GM12878 (cell line): ENCODE results near the gene PRG3. TPM values are rescaled to one million over a fixed set of nuclear protein-coding genes. Genes with fewer than 3 reads are reported as not detected.

Experiments used
- BMI1 ChIP-seq: fragments of 450-650 bp; IDR thresholded peaks from 2 replicates; pipeline ENCODE4 v1.6.1; 2016; ENCODE audit warnings: mild to moderate bottlenecking, moderate library complexity, borderline replicate concordance
- CREB1 ChIP-seq: IDR thresholded peaks from 2 replicates; pipeline ENCODE4 v1.6.1; 2012; ENCODE audit warnings: low read depth, mild to moderate bottlenecking, inconsistent platforms
- EGR1 ChIP-seq, 2 experiments: IDR thresholded peaks; 1 replicate in 1 of 2; 2 replicates in 1 of 2; pipeline ENCODE4 v1.6.1; 2011 to 2012; ENCODE audit warnings: low read depth in 2 of 2, low read length in 2 of 2, borderline replicate concordance in 1 of 2, mild to moderate bottlenecking in 1 of 2, moderate library complexity in 1 of 2
- EP300 ChIP-seq, 2 experiments: fragments of 150-350 bp in 1 of 2; IDR thresholded peaks; 2 replicates each; pipeline ENCODE4 v1.6.1; 2011 to 2012; ENCODE audit warnings: low read depth in 2 of 2, low read length in 2 of 2, borderline replicate concordance in 1 of 2, improper control_type of control experiment in 1 of 2, inconsistent platforms in 1 of 2; ENCODE audit not compliant: control insufficient read depth in 1 of 2
- FOXK2 ChIP-seq: fragments of 450-650 bp; IDR thresholded peaks from 2 replicates; pipeline ENCODE4 v1.6.1; 2017; ENCODE audit warnings: mild to moderate bottlenecking, moderate library complexity
- HDGF ChIP-seq: fragments of 450-650 bp; IDR thresholded peaks from 2 replicates; pipeline ENCODE4 v1.6.1; 2016; ENCODE audit warnings: antibody characterized with exemption
- IKZF1 ChIP-seq: fragments of 450-650 bp; conservative IDR thresholded peaks from 2 replicates; pipeline ENCODE4 v1.6.1; 2017; ENCODE audit warnings: antibody characterized with exemption, mild to moderate bottlenecking
- IRF3 ChIP-seq: fragments of 450-650 bp; IDR thresholded peaks from 2 replicates; pipeline ENCODE4 v1.6.1; 2014; ENCODE audit warnings: mild to moderate bottlenecking
- KDM1A ChIP-seq: fragments of 200-600 bp; sonication (generic); IDR thresholded peaks from 2 replicates; pipeline ENCODE4 v1.6.1; 2016; ENCODE audit warnings: borderline replicate concordance
- MTA3 ChIP-seq: IDR thresholded peaks from 2 replicates; pipeline ENCODE4 v1.6.1; 2012; ENCODE audit warnings: low read length, inconsistent platforms, borderline replicate concordance
- PRDM15 ChIP-seq: fragments of 450-650 bp; formaldehyde crosslinking; IDR thresholded peaks from 2 replicates; pipeline ENCODE4 v1.4.0; 2020; ENCODE audit warnings: mild to moderate bottlenecking, moderate library complexity
- SRF ChIP-seq, 2 experiments: IDR thresholded peaks; 2 replicates each; pipeline ENCODE4 v1.6.1; 2011; ENCODE audit warnings: low read depth in 2 of 2, low read length in 2 of 2, mild to moderate bottlenecking in 1 of 2, moderate library complexity in 1 of 2
- TCF12 ChIP-seq: IDR thresholded peaks from 2 replicates; pipeline ENCODE4 v1.6.1; 2011; ENCODE audit warnings: low read depth, mild to moderate bottlenecking, low read length
- ZNF622 ChIP-seq: fragments of 450-650 bp; IDR thresholded peaks from 2 replicates; pipeline ENCODE4 v1.6.1; 2017; ENCODE audit warnings: mild to moderate bottlenecking, inconsistent platforms
- polyA plus RNA-seq, 11 experiments: library from polyadenylated mRNA; depleted of rRNA in 4 of 11; unstranded in 6 of 11; stranded (reverse) in 5 of 11; fragments of >200 nt; fragmentation: Nextera tagmentation in 4 of 11; fragmentation: Illumina TruSeq in 1 of 11; extraction: Ambion mirVana in 4 of 11; extraction: Trizol in 1 of 11; gene quantifications; 1 replicate in 1 of 11; 2 replicates in 10 of 11; pipeline versions ENCODE4 v1.2.1 to v1.2.3, GENCODE V29; 2011 to 2016; ENCODE audit warnings: inconsistent platforms in 2 of 11, missing spikeins in 2 of 11, low read depth in 1 of 11
- total RNA-seq, 4 experiments: library from RNA; depleted of rRNA in 3 of 4; stranded (reverse); fragments of >200 nt in 3 of 4; fragmentation: Illumina TruSeq in 1 of 4; extraction: Trizol in 1 of 4; gene quantifications; 2 replicates each; pipeline versions ENCODE4 v1.2.1 to v1.2.3, GENCODE V29; 2013 to 2021
- TF ChIP-seq, protein P1 (sequence below): fragments of 450-650 bp; IDR thresholded peaks from 2 replicates; pipeline ENCODE4 v1.6.1; 2017; ENCODE audit warnings: mild to moderate bottlenecking, moderate library complexity
- TF ChIP-seq, protein P2 (sequence below): fragments of 450-650 bp; IDR thresholded peaks from 2 replicates; pipeline ENCODE4 v1.6.1; 2017; ENCODE audit warnings: mild to moderate bottlenecking, moderate library complexity

PRG3 gene
- total and polyA plus RNA-seq, 10 of the 15 experiments (the other 5 are each of a cell fraction or from before 2014, with no cell fraction given): not detected

- TF ChIP-seq, protein P1, sequence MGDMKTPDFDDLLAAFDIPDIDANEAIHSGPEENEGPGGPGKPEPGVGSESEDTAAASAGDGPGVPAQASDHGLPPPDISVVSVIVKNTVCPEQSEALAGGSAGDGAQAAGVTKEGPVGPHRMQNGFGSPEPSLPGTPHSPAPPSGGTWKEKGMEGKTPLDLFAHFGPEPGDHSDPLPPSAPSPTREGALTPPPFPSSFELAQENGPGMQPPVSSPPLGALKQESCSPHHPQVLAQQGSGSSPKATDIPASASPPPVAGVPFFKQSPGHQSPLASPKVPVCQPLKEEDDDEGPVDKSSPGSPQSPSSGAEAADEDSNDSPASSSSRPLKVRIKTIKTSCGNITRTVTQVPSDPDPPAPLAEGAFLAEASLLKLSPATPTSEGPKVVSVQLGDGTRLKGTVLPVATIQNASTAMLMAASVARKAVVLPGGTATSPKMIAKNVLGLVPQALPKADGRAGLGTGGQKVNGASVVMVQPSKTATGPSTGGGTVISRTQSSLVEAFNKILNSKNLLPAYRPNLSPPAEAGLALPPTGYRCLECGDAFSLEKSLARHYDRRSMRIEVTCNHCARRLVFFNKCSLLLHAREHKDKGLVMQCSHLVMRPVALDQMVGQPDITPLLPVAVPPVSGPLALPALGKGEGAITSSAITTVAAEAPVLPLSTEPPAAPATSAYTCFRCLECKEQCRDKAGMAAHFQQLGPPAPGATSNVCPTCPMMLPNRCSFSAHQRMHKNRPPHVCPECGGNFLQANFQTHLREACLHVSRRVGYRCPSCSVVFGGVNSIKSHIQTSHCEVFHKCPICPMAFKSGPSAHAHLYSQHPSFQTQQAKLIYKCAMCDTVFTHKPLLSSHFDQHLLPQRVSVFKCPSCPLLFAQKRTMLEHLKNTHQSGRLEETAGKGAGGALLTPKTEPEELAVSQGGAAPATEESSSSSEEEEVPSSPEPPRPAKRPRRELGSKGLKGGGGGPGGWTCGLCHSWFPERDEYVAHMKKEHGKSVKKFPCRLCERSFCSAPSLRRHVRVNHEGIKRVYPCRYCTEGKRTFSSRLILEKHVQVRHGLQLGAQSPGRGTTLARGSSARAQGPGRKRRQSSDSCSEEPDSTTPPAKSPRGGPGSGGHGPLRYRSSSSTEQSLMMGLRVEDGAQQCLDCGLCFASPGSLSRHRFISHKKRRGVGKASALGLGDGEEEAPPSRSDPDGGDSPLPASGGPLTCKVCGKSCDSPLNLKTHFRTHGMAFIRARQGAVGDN: peak; percentile 62; the same call in 1 of the 2 replicates
- no peak for TF ChIP-seq IRF3
- peak; percentile 48 for TF ChIP-seq IKZF1
- TF ChIP-seq PRDM15 (CRISPR knock-in tag): no peak
- TF ChIP-seq TCF12: no peak
- no peak for TF ChIP-seq KDM1A
- TF ChIP-seq, protein P2, sequence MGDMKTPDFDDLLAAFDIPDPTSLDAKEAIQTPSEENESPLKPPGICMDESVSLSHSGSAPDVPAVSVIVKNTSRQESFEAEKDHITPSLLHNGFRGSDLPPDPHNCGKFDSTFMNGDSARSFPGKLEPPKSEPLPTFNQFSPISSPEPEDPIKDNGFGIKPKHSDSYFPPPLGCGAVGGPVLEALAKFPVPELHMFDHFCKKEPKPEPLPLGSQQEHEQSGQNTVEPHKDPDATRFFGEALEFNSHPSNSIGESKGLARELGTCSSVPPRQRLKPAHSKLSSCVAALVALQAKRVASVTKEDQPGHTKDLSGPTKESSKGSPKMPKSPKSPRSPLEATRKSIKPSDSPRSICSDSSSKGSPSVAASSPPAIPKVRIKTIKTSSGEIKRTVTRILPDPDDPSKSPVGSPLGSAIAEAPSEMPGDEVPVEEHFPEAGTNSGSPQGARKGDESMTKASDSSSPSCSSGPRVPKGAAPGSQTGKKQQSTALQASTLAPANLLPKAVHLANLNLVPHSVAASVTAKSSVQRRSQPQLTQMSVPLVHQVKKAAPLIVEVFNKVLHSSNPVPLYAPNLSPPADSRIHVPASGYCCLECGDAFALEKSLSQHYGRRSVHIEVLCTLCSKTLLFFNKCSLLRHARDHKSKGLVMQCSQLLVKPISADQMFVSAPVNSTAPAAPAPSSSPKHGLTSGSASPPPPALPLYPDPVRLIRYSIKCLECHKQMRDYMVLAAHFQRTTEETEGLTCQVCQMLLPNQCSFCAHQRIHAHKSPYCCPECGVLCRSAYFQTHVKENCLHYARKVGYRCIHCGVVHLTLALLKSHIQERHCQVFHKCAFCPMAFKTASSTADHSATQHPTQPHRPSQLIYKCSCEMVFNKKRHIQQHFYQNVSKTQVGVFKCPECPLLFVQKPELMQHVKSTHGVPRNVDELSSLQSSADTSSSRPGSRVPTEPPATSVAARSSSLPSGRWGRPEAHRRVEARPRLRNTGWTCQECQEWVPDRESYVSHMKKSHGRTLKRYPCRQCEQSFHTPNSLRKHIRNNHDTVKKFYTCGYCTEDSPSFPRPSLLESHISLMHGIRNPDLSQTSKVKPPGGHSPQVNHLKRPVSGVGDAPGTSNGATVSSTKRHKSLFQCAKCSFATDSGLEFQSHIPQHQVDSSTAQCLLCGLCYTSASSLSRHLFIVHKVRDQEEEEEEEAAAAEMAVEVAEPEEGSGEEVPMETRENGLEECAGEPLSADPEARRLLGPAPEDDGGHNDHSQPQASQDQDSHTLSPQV: no peak
- peak in 1 of 2 experiments; percentile 74; a peak in 2 of 3 replicates for TF ChIP-seq EGR1 (IDR thresholded peaks at IDR 0.05; ENCODE audit: borderline replicate concordance in 1 of 2, low read depth in 2 of 2, low read length in 2 of 2)
- TF ChIP-seq EP300 (IDR thresholded peaks at IDR 0.05; ENCODE audit: borderline replicate concordance in 1 of 2, control insufficient read depth in 1 of 2, low read depth in 2 of 2, low read length in 2 of 2): 0 out of 4 replicates have a peak, but pooled peaks of 1 of the 2 experiments have one; percentile 16
- TF ChIP-seq SRF (IDR thresholded peaks at IDR 0.05; ENCODE audit: low read depth in 2 of 2, low read length in 2 of 2): no peak
- no peak for TF ChIP-seq FOXK2
- TF ChIP-seq MTA3: no peak
- no peak for TF ChIP-seq BMI1
- TF ChIP-seq HDGF: peak; percentile 95
- no peak for TF ChIP-seq ZNF622
- TF ChIP-seq CREB1: no peak
Observed at GRCh38 chr11:57426929-57427726, 46.2 kb upstream of the PRG3 start, which contains the start of gene SLC43A3 (continued).
